ENCODE data around the gene CEP85L.

CEP85L gene

DNA sequence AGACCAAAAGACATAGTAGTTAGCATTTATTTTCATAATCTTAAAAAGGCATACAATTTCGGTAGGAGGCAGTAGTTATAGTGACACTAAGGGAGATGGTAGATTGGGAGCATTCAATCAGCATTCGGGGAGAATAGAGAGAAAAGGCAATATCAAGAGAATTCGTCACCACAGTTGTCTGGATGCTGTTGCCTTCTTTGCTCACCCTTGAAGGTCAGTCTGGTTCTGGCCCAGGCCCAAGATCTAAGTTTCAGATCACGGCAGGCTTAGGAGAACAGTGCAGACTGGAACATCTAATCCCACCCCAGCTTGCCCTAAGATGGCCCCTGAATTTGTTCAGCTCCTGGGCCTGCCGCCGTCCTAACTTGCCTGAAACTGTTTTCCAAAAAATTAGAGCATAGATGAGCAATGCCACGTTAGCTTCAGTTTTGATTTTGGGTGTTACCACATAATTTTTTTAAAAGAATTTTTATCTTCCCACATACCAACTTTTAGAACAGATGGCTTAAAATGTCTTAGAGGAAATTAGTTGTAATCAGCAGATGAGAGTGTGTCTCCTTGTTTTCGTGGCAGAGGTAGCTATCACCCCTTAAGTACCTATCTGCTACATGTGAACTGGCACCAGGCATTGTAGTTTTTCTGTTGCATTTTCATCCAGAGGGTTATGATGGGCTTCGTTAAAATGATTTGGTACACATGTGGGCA is 8.3 kb upstream of the CEP85L start:
- no peak for DNase-seq

DNA sequence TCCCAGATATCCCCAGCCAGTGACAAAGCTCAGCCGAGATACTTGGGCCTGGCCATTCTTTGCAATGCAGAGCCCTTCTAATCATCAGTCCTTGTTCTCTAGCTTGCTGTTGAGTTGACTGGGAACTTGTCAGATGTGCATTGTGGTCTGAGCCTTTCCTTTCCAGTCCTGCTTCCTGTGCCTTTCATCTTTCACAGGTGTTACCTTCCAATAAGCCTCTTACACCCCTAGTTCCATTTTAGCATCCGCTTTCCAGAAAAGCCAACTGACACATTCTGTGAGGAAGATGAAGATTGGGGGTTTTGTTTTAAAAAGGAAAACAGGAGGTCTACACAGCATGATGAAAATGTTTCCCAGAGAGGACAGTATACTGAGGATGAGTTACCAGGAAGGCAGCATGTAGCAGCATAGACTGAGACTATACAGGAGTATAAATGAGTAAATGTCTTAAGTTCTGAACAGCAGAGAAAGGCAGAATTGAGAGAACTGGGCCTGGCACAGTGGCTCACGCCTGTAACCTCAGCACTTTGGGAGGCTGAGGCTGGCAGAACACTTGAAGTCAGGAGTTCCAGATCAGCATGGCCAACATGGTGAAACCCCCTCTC is 5.6 kb upstream of the CEP85L start:
- no peak for DNase-seq

DNA sequence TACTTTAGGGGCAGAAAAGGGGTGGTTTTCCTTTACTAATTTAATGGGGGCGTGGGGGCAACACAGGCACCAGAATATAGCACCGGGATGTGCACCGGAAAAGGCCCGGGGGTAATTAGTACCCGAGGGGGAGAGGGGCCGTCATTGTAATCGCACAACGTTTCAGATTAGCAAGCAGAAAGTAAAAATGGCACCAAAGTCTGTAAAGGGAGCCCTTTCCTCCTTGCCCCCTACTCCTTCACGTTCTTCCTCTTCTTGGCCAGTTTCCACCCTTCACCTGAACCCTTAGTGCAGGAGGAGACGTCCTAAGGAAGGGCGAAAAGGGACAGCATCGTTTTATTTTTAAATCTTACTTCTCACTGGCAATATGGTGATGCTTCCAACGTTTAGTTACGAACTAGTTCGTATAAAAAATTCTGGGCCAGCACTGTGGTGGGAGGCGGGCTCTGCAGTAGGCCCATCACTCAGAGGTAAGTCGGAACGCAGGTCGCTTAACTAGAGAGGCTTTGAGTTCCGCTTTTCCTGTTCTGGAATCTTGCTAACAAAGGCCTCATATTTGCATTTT is 742 bp upstream of the CEP85L start:
- no peak for DNase-seq

DNA sequence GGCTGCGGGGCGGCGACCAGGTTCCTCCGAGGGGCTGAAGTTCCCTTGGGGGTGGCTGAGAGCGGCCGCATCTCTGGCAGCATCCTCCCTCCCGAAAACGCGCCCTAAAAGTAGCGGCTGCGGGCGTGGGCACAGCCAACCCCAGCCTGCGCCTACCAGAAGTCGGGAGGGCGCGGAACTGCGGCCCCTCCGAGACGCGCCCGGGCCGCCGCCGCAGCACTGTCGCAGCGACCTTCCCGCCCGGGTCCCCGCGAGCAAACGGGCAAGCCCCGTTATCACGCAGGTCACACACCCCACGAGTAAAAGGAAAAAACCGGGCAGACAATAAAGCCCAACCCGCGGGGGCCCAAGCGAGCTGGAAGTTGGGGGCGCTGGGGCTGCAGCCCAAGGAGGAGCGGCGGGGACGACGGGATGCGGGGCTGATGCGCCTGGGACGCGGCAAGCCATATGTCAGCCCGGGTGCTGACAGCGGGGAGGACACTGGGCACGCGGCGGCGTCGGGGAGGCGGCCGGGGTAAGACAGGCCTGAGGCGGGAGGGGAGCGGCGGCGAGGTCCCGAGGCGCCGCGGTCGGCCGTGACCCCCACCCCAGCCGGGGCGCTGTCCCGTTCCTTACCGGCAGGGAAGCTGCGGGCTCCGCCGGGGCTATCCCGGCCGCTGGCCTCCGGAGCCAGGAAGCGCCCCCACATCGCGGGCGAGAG is 659 bp downstream of the CEP85L start:
- DNase-seq = no peak

DNA sequence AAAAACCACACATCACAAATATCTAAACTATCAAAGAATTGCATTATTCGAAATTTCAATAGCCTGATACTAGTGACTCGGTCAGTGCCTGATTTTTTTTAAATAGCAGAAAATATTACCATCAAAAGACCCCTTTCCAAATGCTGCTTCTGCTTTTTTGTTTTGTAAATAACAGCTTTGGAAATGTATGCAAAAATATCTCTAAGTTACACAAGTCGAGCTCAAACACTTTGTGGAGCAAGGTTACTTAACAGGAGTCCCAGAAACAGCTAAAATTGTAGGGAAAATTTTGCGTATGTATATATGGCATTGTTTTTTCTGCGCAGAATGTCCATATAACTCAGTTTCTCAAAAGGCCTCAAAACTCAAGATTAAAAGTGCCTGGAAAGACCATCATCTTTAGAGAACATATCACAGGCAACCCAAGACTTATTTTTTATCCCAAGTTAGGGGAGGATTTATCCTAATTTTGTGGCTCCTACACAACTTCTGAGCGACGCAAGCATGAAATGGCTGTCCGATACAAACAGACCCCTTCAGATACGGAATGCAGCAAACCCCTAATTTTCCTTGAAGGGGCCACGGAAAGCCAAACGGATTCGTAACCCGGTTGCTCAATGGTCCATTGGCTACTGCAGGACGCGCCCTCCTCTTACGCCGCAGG is 1.3 kb downstream of the CEP85L start:
- no peak for DNase-seq

DNA sequence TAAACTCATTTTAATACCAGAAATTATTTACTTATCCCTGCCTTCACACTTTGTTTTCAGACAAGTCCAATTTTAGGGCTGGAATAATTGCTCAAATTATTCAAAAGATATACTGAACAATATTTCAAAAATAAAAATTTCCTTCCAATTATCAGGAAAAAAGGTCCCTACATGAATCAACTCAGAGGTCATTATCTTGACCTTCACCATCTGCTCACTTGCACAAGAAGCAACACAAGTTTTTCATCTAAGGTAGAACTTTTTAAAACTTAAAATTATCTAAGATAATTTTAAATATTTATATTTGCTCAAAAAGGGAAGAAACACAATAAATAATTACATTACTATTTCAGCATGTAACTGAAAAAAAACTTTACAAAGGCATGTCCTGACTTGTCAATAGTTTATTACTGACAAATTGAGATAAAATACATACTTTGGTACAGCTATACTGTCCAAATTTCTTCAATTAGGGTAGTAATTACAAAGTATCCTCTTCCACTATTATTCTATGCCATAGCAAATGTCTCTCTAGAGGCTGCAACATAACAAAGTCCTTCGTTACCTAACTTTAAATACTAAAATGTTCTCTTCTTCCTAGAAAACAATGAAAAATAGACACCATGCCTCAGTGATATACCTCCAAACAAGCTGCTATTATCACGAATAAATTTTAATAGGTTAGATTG is 2.4 kb downstream of the CEP85L start:
- DNase-seq = no peak

DNA sequence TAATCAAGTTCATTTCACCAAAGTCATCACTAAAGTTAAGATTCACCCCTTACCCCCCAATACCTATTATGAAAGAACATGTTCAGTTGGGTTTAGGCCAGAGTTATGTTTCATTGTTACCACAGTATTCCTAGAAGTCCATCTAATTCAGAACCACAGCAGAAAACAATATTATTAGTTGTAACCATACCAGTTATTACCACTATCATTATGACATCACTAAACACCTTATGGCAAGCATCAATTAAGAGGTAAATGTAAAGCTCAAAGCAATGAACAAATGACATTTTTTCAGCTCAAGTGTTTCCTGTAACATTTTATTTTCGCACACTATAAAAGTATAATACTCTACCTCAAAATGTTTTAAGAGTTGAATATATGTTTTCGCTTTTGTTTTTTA is 4.4 kb downstream of the CEP85L start:
- DNase-seq = no peak

DNA sequence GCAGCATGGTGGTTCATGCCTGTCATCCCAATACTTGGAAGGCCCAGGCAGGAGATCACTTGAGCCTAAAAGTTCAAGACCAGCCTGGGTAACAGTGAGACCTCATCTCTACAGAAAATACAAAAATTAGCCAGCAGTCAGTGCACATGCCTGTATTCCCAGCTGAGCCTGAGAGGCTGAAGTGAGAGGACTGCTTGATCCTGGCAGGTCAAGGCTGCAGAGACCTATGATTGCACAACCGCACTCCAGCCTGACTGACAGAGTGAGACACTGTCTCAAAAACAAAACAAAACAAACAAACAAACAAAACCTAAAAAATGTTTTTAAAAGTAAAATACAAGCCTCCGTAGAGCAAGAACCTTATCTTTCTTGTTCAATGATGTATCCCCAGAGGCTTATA is 6.0 kb downstream of the CEP85L start:
- DNase-seq = no peak

DNA sequence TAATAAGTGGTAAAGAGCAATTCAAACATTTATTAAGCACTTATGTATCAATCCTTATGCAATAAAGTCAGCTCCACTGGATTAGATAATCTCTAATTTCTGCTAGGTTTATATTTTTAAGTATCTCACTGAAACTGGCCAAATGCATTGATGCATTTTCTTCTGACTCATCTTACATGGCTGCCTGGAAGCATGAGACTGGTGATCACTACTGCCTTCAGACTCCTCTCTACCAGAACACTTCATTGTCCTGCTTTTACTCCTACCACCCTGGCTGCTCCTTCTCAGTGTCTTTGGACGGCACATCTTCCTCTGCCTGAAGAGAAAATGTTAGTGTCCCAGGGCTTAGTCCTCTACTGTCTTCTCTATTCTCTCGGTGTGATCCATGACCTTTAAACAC is 7.4 kb downstream of the CEP85L start:
- no peak for DNase-seq

DNA sequence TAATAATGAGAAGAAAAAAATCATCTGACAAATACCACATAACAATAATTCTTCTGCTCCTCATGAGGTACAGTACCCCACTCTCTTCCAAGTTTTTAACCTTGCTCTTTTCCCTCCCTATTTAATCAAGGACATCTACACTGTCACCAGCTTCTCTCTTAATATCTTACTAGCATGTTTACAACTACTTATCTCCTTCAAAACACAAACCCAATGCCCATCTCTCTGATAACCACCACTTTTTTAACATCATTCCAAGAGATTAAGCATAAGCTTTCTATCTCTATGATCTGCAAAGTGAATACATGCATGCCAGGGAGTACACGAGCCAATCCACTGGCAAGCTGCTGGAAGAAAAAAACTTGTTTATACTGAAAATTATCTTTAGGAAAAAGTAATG is 10.3 kb downstream of the CEP85L start:
- DNase-seq = no peak

DNA sequence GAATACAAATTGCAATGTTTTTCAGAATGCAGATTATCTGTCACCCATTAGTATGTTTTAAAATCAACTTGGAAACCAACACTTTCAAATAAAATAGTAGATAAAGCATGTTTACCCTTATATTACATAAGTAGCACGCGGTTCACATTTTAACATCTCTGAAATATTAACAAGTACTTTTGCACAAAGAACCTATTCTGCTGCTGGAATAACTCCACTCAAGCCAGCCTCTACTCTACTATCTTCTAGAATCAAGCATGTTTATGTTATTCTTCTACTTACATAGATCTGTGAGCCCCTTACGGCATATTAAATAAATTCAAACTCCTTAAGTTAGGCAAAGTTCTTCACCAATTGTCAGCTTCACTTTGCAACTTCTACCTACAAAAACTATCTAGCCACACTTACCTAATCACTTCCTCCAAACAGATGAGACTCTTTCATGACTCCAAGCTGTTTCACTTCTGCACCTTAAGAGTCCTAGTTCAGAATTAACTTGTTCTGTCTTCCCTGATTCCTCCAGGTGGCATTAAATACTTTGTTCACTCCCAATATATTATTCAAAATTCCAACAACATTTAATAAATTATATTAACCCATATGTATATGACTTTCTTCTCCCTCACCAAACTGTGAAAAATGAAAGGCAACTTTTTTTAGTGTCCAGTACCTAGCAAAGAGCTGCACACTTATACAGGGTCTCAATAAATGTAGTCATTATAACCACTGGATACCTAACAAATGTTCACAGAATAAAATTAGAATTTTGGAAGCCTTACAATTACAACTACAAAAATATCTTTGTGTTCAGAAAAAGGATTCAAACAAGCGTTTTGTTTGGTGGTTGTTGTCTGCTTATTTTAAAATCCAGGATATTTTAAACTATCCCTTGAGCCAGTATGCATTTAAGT is 12.1 kb downstream of the CEP85L start:
- no peak for DNase-seq

DNA sequence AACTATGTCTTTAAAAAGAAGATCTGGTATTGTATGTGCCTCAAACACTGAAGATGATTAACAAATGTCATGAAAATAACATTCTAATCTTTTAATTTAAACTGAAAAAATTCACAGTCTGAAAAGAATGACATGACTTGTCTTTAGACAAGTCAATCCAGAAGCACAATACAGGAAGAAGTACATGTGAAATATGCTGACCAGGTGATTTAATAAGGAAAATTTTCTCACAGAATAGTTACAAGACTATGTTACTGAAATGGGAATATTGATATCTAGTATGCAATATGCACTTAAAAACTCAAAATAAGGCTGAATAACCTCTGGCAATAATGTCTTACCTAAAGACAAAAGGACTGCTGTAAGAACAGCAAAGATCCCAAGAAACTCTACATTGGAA is 13.1 kb downstream of the CEP85L start:
- DNase-seq = no peak

DNA sequence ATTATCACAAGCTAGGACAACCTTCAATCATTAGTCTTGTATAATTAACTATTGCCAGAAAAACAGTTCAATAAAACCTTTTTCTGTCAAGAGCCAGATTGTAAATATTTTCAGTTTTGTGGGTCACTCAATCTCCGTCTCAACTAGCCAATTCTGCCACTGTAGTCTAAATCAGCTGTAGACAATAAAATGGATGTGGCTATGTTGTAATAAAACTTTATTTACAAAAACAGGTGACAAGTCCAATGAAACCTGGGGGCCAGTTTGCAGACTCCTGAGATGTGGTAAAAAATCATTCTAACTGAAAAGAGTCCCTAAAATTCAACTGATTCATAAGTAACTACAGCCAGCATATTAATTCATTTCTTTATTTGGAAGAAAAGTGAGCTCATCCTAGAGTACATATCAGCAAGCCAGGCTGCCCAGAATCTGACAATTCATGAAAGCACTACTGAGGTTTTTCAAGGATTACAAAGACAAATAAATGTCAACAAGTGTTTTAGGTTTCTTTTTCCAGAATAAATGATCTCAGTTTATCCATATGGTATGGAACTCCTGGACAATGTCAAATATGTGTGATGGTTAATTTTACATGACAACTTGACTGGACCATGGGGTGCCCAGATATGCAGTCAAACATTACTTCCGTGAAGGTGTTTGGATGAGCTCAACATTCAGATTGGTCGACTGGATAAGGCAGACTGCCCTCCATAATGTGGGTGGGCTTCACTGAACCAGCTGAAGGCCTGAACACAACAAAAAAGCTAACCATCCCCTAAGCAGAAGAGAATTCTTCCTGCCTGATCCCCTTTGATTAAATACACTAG is 15.3 kb downstream of the CEP85L start:
- DNase-seq = no peak

DNA sequence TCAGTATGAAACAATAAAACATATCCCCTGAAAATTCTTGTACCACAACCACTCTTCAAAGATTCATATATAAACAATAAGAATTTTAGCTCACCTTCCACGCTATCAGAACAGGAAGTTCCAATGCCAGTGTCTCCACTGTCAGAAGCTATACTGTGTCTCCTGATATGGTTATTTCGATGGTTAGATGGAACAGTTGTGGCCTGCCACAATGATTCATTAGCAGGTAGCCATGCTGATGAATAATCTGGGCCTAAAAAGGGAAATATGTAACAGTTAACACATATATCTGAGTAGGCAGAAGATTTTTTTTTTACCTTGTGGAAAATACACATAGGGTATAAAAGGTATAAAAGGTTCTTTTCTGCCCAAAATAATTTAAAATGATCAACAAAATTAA is 19.0 kb downstream of the CEP85L start:
- no peak for DNase-seq

DNA sequence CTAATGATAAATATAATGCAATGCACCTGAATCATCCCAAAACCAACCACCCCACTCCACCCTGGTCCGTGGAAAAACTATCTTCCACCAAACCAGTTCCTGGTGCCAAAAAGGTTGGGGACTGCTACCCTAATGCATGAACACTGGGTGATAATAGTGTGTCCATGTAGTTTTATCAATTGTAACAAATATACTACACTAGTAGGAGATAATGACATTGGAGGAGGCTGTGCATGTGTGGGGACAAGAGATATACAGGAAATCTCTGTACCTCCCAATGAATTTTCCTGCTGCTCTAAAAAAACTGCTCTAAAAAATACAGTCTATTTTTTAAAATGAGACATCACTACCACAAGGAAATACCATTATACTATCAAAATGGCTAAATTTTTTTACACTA is 20.5 kb downstream of the CEP85L start:
- DNase-seq = no peak

DNA sequence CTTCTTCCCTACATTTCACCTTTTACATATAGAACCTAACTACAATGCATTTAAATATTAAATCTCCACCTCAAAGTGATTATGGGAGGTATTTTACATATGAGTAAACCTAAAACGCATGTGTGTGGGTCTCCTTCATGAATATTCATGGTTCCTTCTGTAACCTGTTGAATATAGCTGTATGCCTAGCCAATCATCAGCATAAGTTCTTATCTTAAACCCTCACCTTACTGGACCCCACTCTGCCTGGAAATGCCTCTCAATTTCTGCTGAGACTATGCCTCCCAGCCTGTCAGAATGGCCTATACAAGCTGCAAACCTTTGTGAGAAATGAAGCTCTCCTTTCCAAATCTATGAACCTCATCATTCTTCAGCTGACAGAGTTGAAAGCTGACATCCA is 21.3 kb downstream of the CEP85L start:
- DNase-seq = no peak

DNA sequence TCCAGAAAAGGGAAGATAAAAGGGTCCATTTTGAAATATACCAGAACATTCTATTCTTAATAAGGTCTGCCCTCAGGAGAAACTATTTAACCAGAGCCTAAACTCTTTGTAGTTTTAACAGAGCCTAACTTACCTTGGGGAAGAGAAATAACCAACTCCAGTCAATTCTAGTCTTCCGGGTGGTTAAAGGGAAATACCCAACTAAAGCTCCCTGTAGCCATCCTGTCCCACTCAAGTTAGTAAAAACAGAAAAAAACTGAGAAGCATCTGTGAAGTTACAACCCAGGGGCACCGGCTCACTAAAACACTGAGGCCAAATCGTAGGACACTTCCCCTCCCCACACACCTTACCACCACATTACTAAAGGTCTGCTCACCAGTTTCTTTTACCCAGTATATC is 23.7 kb downstream of the CEP85L start:
- no peak for DNase-seq

DNA sequence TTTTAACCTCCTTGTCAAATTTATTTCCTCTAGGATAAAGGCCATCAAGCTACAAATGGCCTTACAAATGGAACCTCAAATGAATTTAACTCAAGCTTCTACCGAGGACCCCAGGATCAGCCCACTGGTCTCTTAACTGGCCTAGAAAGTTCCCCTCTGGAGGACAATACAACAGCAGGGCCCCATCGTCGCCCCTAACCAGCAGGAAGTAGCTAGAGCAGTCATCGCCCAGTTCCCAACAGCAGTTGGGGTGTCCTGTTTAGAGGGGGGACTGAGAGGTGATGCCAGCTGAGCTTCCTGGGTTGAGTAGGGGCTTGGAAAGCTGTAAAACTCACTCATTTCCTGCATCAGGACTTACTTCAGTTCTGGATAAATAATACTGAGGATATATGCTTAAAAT is 25.6 kb downstream of the CEP85L start:
- no peak for DNase-seq

DNA sequence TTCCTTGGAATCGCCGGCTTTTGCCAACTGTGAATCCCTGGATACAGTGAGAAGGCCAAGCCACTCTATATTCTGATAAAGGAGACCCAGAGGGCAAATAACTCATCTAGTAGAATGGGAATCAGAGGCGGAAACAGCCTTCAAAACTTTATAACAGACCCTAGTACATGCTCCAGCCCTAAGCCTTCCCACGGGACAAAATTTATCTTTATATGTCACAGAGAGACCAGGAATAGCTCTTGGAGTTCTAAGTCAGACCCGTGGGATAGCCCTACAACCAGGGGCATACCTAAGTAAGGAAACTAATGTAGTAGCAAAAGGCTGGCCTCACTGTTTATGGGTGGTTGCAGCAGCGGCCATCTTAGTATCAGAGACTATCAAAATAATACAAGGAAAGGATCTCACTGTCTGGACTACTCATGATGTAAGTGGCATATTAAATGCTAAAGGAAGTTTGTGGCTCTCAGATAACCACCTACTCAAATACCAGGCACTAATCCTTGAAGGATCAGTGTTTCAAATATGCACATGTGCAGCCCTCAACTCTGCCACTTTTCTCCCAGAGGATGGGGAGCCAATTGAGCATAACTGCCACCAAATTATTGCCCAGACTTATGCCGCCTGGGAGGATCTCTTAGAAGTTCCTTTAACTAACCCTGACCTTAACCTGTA is 29.5 kb downstream of the CEP85L start:
- DNase-seq = no peak

DNA sequence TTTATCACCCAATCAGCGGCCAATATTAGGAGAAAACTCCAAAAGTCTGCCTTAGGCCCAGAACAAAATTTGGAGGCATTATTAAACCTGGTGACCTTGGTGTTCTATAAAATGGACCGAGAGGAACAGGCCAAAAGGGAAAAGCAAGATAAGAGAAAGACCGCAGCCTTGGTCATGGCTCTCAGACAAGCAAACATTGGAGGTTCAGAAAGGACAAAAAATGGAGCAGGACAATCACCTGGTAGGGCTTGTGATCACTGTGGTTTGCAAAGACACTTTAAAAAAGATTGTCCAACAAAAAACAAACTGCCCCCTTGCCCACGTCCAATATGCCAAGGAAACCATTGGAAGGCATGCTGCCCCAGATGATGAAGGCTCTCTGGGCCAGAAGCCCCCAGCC is 31.2 kb downstream of the CEP85L start:
- DNase-seq = no peak
